NCI-H345 treated with DMSO at 0.1 percent for 48 hours (cell line): ENCODE data around the gene SBK1.
A peak's percentile ranks its signal among the peaks of the same experiment; 100 is the strongest.
"Not testable (repeated sequence)": the region's sequence is repeated elsewhere in the genome, so short reads cannot be mapped to it uniquely, and the experiment has no call there.

Experiments used
- DNase-seq: peaks from one replicate; lab custom pipeline; 2025; ENCODE audit not compliant: unreplicated experiment; lab: John Stamatoyannopoulos, UW

Gene SBK1

DNA sequence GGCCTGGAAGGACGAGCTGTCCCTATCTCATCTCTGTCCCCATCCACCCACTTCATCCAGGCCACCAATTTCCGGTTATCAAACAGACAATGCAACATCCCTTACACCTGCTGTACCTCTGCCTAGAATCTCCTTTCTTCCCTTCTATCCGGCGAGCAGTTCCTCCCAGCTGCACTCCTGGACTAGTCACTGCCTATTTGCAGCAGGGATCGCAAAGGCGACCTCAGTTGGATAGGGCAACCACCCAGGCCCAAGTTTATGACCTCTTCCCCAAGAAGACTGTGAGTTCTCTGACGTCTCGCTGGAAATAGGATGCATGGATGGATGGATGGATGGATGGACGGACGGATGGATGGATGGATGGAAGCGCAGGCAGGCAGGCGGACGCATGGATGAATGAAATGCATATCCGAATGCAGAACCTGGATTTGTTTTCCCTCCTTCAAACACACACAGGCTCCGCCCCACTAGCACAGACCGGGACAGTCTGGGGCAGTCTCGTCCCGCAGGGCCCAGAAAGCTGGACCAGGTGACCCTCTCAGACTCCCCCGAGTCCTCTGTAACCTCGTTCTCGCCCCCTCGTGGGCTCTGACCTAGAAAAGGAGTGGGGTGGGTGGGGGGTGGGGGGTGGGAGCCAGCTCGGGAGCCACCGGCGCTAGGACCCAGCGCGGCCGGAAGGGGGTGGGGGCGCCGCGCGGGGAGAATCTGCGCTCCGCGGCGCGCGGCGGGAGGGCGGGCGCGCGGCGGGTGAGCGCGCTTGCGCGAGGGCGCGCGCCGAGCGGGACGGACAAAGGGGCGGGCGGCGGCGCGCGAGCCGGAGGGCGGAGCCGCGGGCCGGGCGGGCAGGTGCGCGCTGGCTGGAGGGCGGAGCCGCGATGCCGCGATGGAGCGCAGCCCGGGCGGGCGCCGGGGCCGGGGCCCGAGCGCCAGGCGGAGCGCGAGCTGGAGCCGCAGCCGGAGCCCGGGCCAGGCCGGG, at the start of gene SBK1:
TSS of gene SBK1 (plus strand) at position 875 of the 976 bp plus-strand sequence. CDS start 24,867 bp downstream, outside the sequence.
- peak; percentile 61 for DNase-seq

DNA sequence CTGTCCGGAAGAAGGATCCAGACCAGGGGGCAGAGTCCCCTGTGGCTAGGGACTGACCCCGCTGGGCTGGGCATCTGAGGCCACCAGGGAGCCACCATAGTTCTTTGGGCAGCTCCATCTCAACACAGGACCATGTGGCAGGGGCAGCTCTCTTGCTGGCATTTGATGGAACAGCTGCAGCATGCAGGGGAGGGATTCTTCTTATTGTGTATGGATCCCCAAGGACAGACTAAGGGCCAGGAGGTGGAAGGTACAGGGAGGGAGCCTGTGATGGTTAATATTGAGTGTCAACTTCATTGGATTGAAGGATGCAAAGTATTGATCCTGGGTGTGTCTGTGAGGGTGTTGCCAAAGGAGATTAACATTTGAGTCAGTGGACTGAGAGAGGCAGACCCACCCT, 42.8 kb upstream of the SBK1 start:
- DNase-seq, result not testable (repeated sequence)

GRCh38 chr16:28250999-28251398, 41.3 kb upstream of the SBK1 start:
- DNase-seq, result no peak

DNA sequence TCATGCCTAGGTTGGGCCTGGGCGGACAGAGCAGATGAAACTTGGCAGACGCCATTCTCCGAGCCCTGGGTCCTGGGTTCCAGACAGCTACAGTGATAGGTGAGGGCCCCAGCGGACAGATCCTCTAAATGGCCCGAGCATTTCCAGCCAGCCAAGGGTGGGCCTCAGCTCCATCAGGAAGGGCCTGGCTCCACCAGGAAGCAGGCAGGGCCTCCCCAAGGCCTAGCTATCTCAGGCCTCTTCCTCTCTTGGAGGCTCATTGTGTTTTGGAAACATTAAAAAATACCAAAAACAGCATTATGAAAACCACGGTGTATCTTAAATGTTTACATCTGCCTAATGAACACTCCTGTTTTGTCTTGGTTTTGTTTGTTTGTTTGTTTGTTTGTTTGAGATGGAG, 38.2 kb upstream of the SBK1 start:
- no peak for DNase-seq

DNA sequence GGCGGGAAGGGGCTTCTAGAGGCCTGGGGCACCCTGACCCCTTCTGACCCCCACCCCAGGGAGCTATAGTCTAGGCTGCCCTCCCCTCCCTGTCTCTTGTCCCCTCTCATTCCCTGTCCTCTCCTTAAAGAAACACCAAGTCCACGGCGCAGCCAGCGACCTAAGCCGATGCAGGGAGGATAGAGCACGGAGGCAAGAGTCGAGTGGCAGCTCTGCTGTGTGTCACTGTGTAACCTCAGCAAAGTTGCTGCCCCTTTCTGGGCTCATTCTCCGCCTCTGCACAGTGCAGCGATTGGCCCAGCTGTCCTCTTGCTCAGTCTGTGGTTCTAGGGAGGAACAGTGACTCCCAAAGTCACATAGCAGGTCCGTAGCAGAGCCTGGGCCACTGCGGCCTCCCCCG, 36.5 kb upstream of the SBK1 start:
- DNase-seq, result no peak

- DNase-seq, result no peak
Observed at GRCh38 chr16:28257256-28257655, 35.1 kb upstream of the SBK1 start.

DNA sequence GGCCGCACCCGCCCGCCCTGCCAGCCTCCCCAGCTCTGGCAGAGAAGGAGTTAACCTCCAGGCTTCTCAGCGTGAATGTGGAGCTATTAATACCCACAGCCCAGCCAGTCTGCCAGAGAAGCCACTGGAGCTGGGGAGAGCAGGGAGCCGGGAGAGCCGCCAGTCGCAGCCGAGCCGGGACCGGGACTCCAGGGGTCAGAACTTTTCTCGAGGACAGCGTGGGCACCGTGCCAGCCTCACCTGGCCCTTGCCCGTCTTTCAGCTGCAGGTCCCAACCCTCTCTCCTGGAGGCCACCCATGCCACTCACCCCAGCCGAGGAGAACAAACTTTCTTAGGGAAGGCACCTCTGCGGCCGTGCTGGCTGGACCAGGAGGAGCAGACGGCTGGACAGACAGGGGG, 33.8 kb upstream of the SBK1 start:
- no peak for DNase-seq

- DNase-seq, result no peak
Observed at GRCh38 chr16:28259091-28259780, 33.1 kb upstream of the SBK1 start.

DNA sequence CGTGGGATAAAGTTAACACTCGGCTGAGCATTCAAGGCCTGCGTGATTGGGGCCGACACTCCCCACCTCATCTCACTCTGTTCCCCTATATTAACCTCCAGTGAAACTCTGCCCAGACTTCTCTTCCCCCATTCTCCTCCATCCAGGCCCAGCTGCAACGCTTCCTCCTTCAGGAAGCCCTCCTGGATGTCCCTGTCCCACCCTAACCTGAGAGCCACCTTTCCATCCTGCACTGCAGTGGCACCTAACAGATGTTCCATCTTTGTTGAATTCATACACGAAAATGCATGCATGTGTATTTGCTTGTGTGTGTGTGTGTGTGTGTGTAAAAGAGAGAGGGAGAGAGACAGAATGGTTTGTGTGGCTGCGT, 32.6 kb upstream of the SBK1 start:
- DNase-seq, result no peak

DNA sequence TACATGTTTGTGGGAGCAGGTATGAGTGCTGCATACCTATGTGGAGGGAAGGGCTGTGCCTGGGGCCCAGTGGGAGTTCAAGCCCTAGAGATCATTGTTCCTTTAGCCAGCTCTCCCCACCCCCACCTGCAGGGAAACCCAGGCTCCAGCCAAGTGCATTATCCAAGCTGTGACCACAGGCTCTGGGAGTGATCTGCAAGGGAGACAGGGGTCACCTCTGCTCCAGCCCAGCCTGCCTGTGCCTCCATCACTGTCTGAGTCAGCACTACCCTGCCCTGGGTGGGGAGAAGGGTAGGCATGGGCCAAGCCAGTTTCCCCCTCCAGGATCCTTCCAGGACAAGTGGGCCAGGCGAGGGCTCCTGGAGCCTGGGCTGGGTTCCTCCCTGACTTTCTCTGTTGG, 32.1 kb upstream of the SBK1 start:
- DNase-seq, result no peak

DNA sequence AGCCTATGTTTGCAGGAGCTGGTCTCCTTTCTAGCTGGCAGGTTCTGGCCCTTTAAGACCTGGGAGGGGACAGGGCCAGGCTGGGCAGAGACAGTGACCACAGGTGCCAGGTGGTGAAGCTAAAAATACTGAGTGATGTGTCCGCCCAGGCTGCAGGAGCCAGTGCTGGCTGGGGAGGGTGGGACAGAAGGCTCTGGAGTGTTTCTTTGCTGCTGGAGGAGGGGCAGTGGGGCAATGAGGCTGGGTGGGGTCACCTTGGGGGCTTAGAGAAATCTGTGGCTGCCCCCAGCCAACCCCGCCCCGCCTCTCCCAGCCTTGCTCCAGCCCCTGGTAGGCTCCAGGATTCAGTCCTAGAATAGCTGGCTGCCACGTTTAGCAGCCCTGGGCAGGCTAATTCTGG, 30.4 kb upstream of the SBK1 start:
- DNase-seq, result no peak

DNA sequence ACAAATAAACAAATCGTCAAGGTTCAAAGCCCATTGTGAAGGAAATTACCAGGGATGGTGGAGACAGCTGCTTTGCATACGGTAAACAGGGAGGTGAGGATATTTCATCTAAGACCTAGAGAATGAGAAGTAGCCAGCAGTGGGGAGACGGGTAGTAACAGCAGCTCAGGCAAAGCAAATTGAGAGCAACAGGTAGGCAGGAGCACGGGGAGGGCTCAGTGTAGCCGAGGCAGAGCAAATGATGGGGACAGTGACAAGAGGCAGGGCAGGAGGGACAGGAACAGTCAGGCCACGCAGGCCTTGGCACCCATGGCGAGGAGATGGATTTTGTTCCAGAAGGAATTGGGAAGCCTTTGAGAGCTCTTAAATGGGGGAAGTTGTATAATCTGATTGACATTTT, 29.0 kb upstream of the SBK1 start:
- DNase-seq, result no peak

DNA sequence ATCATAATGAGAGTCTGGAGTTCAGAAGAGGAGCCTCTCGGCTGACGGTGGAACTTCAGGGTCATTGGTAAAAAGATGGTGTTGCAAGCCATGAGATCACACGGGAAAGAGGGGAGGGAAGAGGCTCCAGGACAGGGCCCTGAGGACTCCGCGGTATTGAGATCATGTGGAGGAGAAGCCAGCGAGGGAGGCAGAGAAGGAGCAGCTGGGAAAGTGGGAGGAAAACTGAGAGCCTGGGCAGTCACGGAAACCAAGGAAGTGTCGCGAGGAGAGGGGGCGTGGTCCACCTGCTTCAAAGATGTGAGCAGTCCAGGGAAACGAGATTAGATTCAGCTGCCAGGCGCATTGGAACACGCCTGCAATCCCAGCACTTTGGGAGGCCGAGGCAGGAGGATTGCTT, 27.7 kb upstream of the SBK1 start:
- DNase-seq, result no peak

GRCh38 chr16:28265822-28266221, 26.5 kb upstream of the SBK1 start:
- DNase-seq, result no peak

DNA sequence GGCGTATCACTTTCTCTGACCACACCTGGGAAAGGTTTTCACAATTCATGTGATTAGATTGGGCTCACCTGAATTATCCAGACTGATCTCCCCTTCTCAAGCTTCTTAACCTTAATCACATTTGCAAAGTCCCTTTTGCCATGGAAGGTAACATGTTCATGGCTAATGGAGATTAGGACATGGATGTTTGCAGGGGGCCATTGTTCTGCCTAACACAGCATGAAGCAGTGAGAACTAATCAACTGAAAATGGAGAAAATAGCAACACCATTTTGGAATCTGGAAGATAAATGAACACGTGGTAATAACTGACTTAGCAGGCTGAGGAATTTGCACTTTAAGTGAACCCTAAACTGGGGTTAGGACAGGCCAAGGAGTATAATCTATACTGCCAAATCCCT, 25.0 kb upstream of the SBK1 start:
- DNase-seq, result no peak

DNA sequence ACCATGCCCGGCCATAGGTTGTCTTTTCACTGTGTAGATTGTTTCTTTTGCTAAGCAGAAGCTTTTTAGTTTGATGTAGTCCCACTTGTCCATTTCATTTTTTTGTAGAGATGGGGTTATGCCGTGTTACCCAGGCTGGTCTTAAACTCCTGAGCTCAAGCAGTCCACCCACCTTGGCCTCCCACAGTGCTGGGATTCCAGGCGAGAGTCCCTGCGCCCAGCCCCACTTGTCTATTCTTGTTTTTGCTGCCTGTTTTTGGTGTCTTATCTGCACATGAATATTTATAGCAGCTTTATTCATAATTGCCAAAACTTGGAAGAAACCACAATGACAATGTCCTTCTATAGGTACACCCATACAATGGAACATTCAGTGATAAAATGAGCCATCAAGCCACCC, 18.8 kb upstream of the SBK1 start:
- DNase-seq, result no peak

DNA sequence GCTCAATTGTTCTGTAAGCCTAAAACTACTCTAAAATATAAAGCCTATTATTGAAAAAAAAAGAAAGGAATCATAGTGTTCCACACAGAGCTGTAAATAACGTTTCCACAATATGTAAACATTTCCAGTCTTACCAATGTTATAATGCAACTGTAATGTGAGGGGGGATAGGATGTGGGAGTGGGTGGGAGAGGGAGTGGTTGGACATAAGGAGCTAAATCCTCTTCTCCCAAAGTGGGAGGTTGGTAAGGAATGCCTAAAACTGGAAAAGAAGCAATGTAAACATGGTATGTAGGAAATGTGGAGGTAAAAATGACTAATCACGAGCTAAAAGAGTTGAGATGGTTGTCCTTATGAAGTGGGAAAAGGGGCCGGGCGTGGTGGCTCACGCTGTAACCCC, 17.6 kb upstream of the SBK1 start:
- DNase-seq, result no peak

- DNase-seq, result no peak
Observed at GRCh38 chr16:28276301-28276700, 16.0 kb upstream of the SBK1 start.

GRCh38 chr16:28277537-28278388, 14.6 kb upstream of the SBK1 start:
- peak; percentile 71 for DNase-seq

- DNase-seq, result no peak
Observed at GRCh38 chr16:28279006-28279405, 13.3 kb upstream of the SBK1 start.
